ENCODE results near the gene KRTAP4-1.

GRCh38 chr17:41177727-41178271 is 6.9 kb downstream of the KRTAP4-1 start, which contains the start of gene KRTAP4-2:
- TF ChIP-seq CTCF (IDR thresholded peaks at IDR 0.05) (no peak), POLR2AphosphoS5 (IDR thresholded peaks at IDR 0.05) (no peak), POLR2A (IDR thresholded peaks at IDR 0.05) (no peak), EP300 (IDR thresholded peaks at IDR 0.05) (no peak)

Measured in upper lobe of left lung (tissue), 4 donors.